PC-3 (cell line): ENCODE data around the gene RYR2. TPM values are rescaled to one million over a fixed set of nuclear protein-coding genes. Genes with fewer than 3 reads are reported as not detected.

Source experiments
- ATAC-seq: fragments of 200-7000 bp; cut with Tn5 transposase; 2 replicates; pipeline ENCODE4 v1.9.1; 2020; ENCODE audit warnings: mild to moderate bottlenecking, moderate library complexity
- BruUV-seq: library from RNA; stranded (reverse); fragments of 400-500 nt; replicated peaks from 2 replicates; lab custom pipeline; 2021; lab: Mats Ljungman, UMichigan
- CTCF ChIA-PET: fragments of 300-600 bp; sonication (Branson Sonifier 250); formaldehyde crosslinking; loops from one replicate; lab custom pipeline; 2022; ENCODE audit warnings: antibody characterized with exemption; lab: Charles Lee
- POLR2A ChIA-PET: fragments of 300-600 bp; sonication (Branson Sonifier 250); formaldehyde crosslinking; loops from one replicate; lab custom pipeline; 2022; ENCODE audit warnings: antibody characterized with exemption; ENCODE audit not compliant: unreplicated experiment; lab: Charles Lee
- DNase-seq: peaks from one replicate; pipeline ENCODE4 v3.0.0-alpha.2; 2015
- H2AFZ ChIP-seq: fragments of 300-600 bp; sonication (generic); 2 replicates; pipeline ENCODE4 v1.6.0; 2016; ENCODE audit warnings: antibody characterized with exemption, low read length
- H3F3A ChIP-seq: fragments of 300-600 bp; sonication (generic); one replicate; pipeline ENCODE4 v1.6.0; 2017; ENCODE audit warnings: antibody characterized with exemption, low read length, control low read depth, mild to moderate bottlenecking; ENCODE audit not compliant: unreplicated experiment
- H3K27ac ChIP-seq: fragments of 300-600 bp; sonication (generic); 2 replicates; pipeline ENCODE4 v1.5.1; 2016; ENCODE audit warnings: mild to moderate bottlenecking, low read length
- H3K27me3 ChIP-seq: fragments of 300-600 bp; sonication (generic); 2 replicates; pipeline ENCODE4 v1.6.1; 2016; ENCODE audit warnings: low read length, mixed read lengths
- H3K36me3 ChIP-seq: fragments of 300-600 bp; sonication (generic); 2 replicates; pipeline ENCODE4 v1.6.1; 2016; ENCODE audit warnings: low read depth, mixed run types, low read length, mixed read lengths
- H3K4me1 ChIP-seq: fragments of 300-600 bp; sonication (generic); 2 replicates; pipeline ENCODE4 v1.5.1; 2016; ENCODE audit warnings: low read length; ENCODE audit not compliant: insufficient read depth
- H3K4me2 ChIP-seq: fragments of 300-600 bp; sonication (generic); 2 replicates; pipeline ENCODE4 v1.6.0; 2016; ENCODE audit warnings: low read length
- H3K4me3 ChIP-seq: fragments of 300-600 bp; sonication (generic); 2 replicates; pipeline ENCODE4 v1.5.1; 2016; ENCODE audit warnings: mild to moderate bottlenecking, low read length, mixed read lengths
- H3K79me2 ChIP-seq: fragments of 300-600 bp; sonication (generic); 2 replicates; pipeline ENCODE4 v1.6.1; 2017; ENCODE audit warnings: low read length, mixed read lengths
- H3K9ac ChIP-seq: fragments of 300-600 bp; sonication (generic); 2 replicates; pipeline ENCODE4 v1.6.0; 2016; ENCODE audit warnings: mild to moderate bottlenecking, low read length
- H3K9me2 ChIP-seq: fragments of 300-600 bp; sonication (generic); replicated peaks from 2 replicates; pipeline ENCODE4 v1.6.1; 2016; ENCODE audit warnings: mixed run types, low read length, mixed read lengths
- H3K9me3 ChIP-seq: fragments of 300-600 bp; sonication (generic); 2 replicates; pipeline ENCODE4 v1.6.1; 2016; ENCODE audit warnings: low read length, mixed read lengths
- H4K20me1 ChIP-seq: fragments of 300-600 bp; sonication (generic); 2 replicates; pipeline ENCODE4 v1.6.1; 2016; ENCODE audit warnings: low read length, mixed read lengths
- CTCF ChIP-seq: fragments of 300-600 bp; sonication (generic); conservative IDR thresholded peaks from 2 replicates; pipeline ENCODE4 v1.5.1; 2017; ENCODE audit warnings: antibody characterized with exemption, low read depth, mild to moderate bottlenecking, low read length
- EZH2 ChIP-seq: fragments of 300-600 bp; sonication (generic); IDR thresholded peaks from one replicate; pipeline ENCODE4 v1.6.1; 2017; ENCODE audit warnings: antibody characterized with exemption, mild to moderate bottlenecking, low read length; ENCODE audit not compliant: unreplicated experiment
- EZH2phosphoT487 ChIP-seq: fragments of 300-600 bp; sonication (generic); IDR thresholded peaks from 2 replicates; pipeline ENCODE4 v1.6.1; 2018; ENCODE audit warnings: mild to moderate bottlenecking, antibody characterized with exemption, low read length, borderline replicate concordance
- intact Hi-C: fragments of 100-400 bp; cut with micrococcal nuclease; formaldehyde crosslinking; loops from 2 replicates; pipeline ENCODE4 v1.9.0; 2023
- total RNA-seq: library from RNA; depleted of rRNA; stranded (reverse); fragments of >200 nt; gene quantifications from 2 replicates; pipeline ENCODE4 v1.2.3, GENCODE V29; 2014

RYR2 gene
- total RNA-seq, 1 experiment from 2014 or later = not detected

GRCh38 chr1:237018896-237019295 is 23.1 kb upstream of the RYR2 start:
- Histone ChIP-seq H3K27me3 (no peaks in the 10 kb centered on the region), H3K27ac (no peak overlapping the region), H4K20me1 (no peaks in the 10 kb centered on the region), H3K4me2 (no peak overlapping the region), H3K79me2 (no peaks in the 10 kb centered on the region), H2AFZ (no peak overlapping the region), H3K9ac (no peak overlapping the region), H3K36me3 (no peaks in the 10 kb centered on the region), H3F3A (no peaks in the 10 kb centered on the region), H3K9me2 (no peaks in the 10 kb centered on the region), H3K4me1 (no peaks in the 10 kb centered on the region), H3K9me3 (no peaks in the 10 kb centered on the region), H3K4me3 (no peak overlapping the region)
- TF ChIP-seq CTCF = no peak
- TF ChIP-seq EZH2phosphoT487 = no peak
- TF ChIP-seq EZH2 = no peak
- BruUV-seq = no TSS peak
- ChIA-PET POLR2A (no interaction called here), CTCF (no interaction called here)
- intact Hi-C loops = no loop called here
- ATAC-seq = no peak
- DNase-seq = no peak

- H3K9me2 ChIP-seq = no peaks in the 10 kb centered on the region
- CTCF ChIA-PET = no interaction called here
- TF ChIP-seq EZH2 = no peak
- TF ChIP-seq CTCF = no peak
- TF ChIP-seq EZH2phosphoT487 = no peak
- H3K36me3 ChIP-seq = no peaks in the 10 kb centered on the region
- ATAC-seq (no peak), DNase-seq (no peak)
- no peaks in the 10 kb centered on the region for H3K9me3 ChIP-seq
- H3K9ac ChIP-seq = no peak overlapping the region
- no peaks in the 10 kb centered on the region for H3K4me1 ChIP-seq
- no TSS peak for BruUV-seq
- H3K27ac ChIP-seq = no peak overlapping the region
- no peak overlapping the region for H2AFZ ChIP-seq
- no peak overlapping the region for H3K4me3 ChIP-seq
- POLR2A ChIA-PET = no interaction called here
- H3F3A ChIP-seq = no peaks in the 10 kb centered on the region
- no peaks in the 10 kb centered on the region for H4K20me1 ChIP-seq
- intact Hi-C loops = no loop called here
- H3K4me2 ChIP-seq = no peak overlapping the region
- 0 out of 2 replicates have a peak, but pooled peaks cover 5% of the 10 kb centered on the region for H3K27me3 ChIP-seq
- no peaks in the 10 kb centered on the region for H3K79me2 ChIP-seq
These were observed 16.5 kb upstream of the RYR2 start for GRCh38 chr1:237025358-237026074.

GRCh38 chr1:237029240-237029639 is 12.7 kb upstream of the RYR2 start:
- H3K79me2 ChIP-seq = no peaks in the 10 kb centered on the region
- intact Hi-C loops = no loop called here

More at GRCh38 chr1:237029240-237029639, 12.7 kb upstream of the RYR2 start:
- POLR2A ChIA-PET = no interaction called here
- no TSS peak for BruUV-seq
- Histone ChIP-seq H3K36me3 (no peaks in the 10 kb centered on the region), H3K27me3 (0 out of 2 replicates have a peak, but pooled peaks cover 5% of the 10 kb centered on the region), H3F3A (no peaks in the 10 kb centered on the region), H4K20me1 (no peaks in the 10 kb centered on the region), H3K27ac (no peak overlapping the region), H3K4me2 (no peak overlapping the region), H3K4me1 (no peaks in the 10 kb centered on the region), H3K4me3 (no peak overlapping the region), H3K9me2 (no peaks in the 10 kb centered on the region), H3K9me3 (no peaks in the 10 kb centered on the region), H2AFZ (no peak overlapping the region), H3K9ac (no peak overlapping the region)
- CTCF ChIA-PET = no interaction called here
- no peak for ATAC-seq
- no peak for DNase-seq
- no peak for TF ChIP-seq EZH2phosphoT487
- TF ChIP-seq CTCF = no peak
- TF ChIP-seq EZH2 = no peak
